Mesodermal cell (in vitro differentiated cells): Measurements from ENCODE around the gene AGO1.

Experiments
- H3K27ac ChIP-seq: 2 replicates; pipeline ENCODE4 v1.7.0; 2013; ENCODE audit warnings: mild to moderate bottlenecking, low read depth, low read length, moderate library complexity; ENCODE audit not compliant: severe bottlenecking
- H3K36me3 ChIP-seq: 2 replicates; pipeline ENCODE4 v1.7.1; 2013; ENCODE audit warnings: mild to moderate bottlenecking, low read length, moderate library complexity; ENCODE audit not compliant: control insufficient read depth, insufficient read depth
- H3K4me1 ChIP-seq: one replicate; pipeline ENCODE4 v1.7.1; 2013; ENCODE audit warnings: mild to moderate bottlenecking, low read length; ENCODE audit not compliant: insufficient read depth, control insufficient read depth, poor library complexity, severe bottlenecking
- H3K4me3 ChIP-seq: 2 replicates; pipeline ENCODE4 v1.7.0; 2013; ENCODE audit warnings: low read length, control low read depth, mild to moderate bottlenecking; ENCODE audit not compliant: insufficient read depth, poor library complexity, severe bottlenecking; ENCODE audit errors: extremely low read depth
- H3K9me3 ChIP-seq: 2 replicates; pipeline ENCODE4 v1.7.1; 2013; ENCODE audit warnings: mild to moderate bottlenecking, low read length, moderate library complexity; ENCODE audit not compliant: control insufficient read depth
- WGBS, 2 experiments: methylation state at CpG; one replicate each; pipeline ENCODE4 v1.1.5; 2013; ENCODE audit warnings: missing lambda C conversion rate in 2 of 2; ENCODE audit not compliant: insufficient coverage in 2 of 2; 5-methylcytosine and 5-hydroxymethylcytosine counted together

The AGO1 gene

DNA sequence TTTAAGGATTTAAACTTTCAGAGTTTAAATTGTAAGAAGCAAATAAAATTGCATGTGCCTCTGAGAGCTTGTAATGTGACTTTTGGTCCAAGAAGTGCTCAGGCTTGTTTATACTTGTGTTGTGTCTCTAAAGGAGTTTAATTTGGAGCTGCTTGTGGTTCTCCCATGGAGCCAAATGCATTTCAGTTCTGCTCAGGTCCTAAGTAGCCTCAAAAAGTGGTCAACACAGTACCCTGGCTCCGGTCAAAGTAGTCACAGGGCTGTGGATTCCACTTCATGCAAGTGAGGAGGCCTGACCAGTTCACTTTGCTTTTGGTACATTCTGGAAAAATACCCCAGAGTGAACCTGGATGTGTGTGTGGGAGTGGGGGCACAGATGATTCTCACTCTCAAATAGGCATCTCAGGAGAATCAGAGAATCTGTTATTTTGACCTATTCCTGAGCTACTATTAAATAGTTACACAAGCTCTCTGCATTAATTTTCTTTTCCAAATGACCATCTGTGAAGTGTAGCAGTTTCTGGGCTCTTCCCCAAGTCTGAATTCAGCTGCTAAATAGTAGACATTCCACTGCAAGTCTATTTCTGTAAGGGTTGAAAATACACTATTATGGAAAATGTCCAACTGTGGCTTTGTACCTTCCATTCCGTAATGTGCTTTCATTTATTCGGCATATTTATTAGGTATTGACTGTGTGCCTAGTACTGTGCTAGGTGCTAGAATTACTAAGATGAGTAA, 31.7 kb upstream of the AGO1 start:
- 100% methylated on average over 3 of the region's 3 CpGs for WGBS, 2 experiments
- Histone ChIP-seq H3K9me3 (no peaks in the 10 kb centered on the region), H3K4me3 (no peak overlapping the region), H3K36me3 (peaks cover 69% of the 10 kb centered on the region), H3K4me1 (no peaks in the 10 kb centered on the region), H3K27ac (no peak overlapping the region)

GRCh38 chr1:35852241-35852640, 30.8 kb upstream of the AGO1 start:
- peaks cover 70% of the 10 kb centered on the region for H3K36me3 ChIP-seq
- WGBS, 2 experiments, result no CpG with 5 or more reads among the region's 2 CpGs
- H3K9me3 ChIP-seq, result no peaks in the 10 kb centered on the region
- no peak overlapping the region for H3K27ac ChIP-seq
- no peaks in the 10 kb centered on the region for H3K4me1 ChIP-seq
- H3K4me3 ChIP-seq, result no peak overlapping the region

DNA sequence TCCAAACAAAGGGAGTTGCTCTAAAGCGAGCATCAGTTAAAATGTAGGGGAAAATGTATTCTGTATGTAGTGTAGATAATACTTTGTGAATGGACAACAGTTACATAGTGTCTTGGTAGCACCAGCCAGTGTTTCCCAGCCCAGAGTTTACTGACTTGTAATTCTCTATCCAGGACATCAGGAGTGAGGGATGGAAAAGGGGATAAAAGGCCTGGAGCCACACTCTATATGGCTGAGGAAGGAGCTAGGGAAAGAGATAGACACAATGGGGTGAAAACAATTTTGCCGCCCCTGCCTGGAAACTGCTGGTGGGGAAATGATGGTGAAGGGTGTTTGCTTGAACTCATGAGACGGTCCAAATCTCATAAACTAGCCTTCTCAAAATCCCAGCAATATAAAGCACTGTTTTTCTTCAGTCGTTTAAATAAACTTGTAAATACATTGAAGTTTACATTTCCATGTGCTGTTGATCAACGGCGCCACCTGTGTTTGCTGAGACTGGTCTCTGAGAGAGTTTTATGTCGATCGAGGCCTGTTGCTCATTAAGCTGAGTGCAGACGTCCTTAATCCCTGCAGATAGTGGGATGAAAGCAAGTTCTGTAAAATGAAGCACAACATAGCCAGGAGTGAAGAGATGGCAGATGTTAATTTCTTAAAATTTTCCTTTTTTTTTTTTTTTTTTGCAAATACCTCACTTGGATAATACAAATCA, 27.9 kb upstream of the AGO1 start:
- H3K4me1 ChIP-seq, result no peaks in the 10 kb centered on the region
- no peak overlapping the region for H3K27ac ChIP-seq
- H3K4me3 ChIP-seq, result no peak overlapping the region
- H3K36me3 ChIP-seq, result peaks cover 53% of the 10 kb centered on the region
- no peaks in the 10 kb centered on the region for H3K9me3 ChIP-seq
- WGBS, 2 experiments, result 77 to 89% methylated on average over 6 of the region's 9 CpGs

GRCh38 chr1:35856964-35857363, 26.0 kb upstream of the AGO1 start:
- WGBS, 2 experiments, result no CpG with 5 or more reads among the region's 1 CpG
- peaks cover 34% of the 10 kb centered on the region for H3K36me3 ChIP-seq
- H3K4me3 ChIP-seq, result no peak overlapping the region
- no peak overlapping the region for H3K27ac ChIP-seq
- H3K9me3 ChIP-seq, result no peaks in the 10 kb centered on the region
- H3K4me1 ChIP-seq, result no peaks in the 10 kb centered on the region

DNA sequence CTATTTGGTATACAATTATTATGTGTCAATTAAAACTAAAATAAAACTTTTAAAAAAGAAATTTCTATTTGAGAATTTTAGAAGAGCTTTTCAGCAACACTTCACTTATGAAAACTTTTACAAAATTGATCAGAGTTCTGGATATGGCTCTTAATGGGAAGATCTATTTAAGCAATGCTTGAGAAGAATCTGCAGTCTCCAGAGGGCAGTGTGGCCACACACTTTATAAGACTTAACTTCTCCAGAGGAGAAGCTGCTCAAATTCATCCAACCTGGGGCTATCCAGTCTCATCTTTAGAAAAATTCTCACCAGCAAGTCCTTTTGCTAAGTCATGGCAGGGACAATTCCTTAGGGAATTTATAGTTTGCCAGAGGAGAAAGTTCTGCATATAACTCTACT, 25.2 kb upstream of the AGO1 start:
- H3K4me3 ChIP-seq, result no peak overlapping the region
- H3K4me1 ChIP-seq, result no peaks in the 10 kb centered on the region
- no peaks in the 10 kb centered on the region for H3K9me3 ChIP-seq
- H3K27ac ChIP-seq, result no peak overlapping the region
- peaks cover 30% of the 10 kb centered on the region for H3K36me3 ChIP-seq

DNA sequence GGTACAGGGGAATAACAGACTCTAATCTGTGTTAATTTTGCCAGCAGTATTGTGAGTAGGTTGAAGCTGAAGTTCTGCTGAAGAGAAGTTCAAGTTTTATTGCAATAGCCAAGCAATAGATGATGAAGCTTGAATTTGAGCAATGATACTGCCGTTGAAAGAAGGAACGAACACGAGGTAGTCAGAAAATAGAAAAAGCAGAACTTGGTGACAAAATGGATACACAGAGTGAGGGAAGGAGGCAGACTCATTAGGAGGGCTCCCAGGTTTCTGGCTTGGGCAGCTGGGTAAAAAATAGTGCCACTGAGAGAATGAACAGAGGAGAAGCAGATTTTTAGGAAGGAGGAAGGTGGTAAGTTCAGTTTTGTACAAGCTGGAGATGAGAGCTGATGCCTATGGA, 22.3 kb upstream of the AGO1 start:
- Histone ChIP-seq H3K4me3 (no peak overlapping the region), H3K9me3 (no peaks in the 10 kb centered on the region), H3K27ac (no peak overlapping the region), H3K36me3 (peaks cover 7% of the 10 kb centered on the region), H3K4me1 (no peaks in the 10 kb centered on the region)
- 97 to 100% methylated on average over 3 of the region's 3 CpGs for WGBS, 2 experiments

DNA sequence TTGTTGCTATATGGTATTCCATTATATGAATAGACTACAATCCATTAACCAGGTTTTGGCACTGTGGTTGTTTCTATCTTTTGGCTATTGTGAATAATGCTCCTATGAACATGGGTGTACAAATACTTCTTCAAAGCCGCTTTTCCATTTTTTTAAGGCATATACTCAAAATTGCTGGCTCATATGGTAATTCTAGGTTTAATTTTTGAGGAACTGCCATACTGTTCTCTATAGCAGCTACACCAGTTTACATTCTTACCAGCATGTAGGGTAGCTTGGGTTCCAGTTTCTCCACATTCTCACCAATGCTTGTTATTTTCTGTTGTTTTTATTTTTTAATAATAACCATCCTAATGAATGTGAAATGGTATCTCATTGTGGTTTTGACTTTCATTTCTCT, 19.9 kb upstream of the AGO1 start:
- H3K4me1 ChIP-seq, result no peaks in the 10 kb centered on the region
- no peaks in the 10 kb centered on the region for H3K36me3 ChIP-seq
- H3K27ac ChIP-seq, result no peak overlapping the region
- no CpG with 5 or more reads among the region's 1 CpG for WGBS, 2 experiments
- H3K9me3 ChIP-seq, result no peaks in the 10 kb centered on the region
- no peak overlapping the region for H3K4me3 ChIP-seq

DNA sequence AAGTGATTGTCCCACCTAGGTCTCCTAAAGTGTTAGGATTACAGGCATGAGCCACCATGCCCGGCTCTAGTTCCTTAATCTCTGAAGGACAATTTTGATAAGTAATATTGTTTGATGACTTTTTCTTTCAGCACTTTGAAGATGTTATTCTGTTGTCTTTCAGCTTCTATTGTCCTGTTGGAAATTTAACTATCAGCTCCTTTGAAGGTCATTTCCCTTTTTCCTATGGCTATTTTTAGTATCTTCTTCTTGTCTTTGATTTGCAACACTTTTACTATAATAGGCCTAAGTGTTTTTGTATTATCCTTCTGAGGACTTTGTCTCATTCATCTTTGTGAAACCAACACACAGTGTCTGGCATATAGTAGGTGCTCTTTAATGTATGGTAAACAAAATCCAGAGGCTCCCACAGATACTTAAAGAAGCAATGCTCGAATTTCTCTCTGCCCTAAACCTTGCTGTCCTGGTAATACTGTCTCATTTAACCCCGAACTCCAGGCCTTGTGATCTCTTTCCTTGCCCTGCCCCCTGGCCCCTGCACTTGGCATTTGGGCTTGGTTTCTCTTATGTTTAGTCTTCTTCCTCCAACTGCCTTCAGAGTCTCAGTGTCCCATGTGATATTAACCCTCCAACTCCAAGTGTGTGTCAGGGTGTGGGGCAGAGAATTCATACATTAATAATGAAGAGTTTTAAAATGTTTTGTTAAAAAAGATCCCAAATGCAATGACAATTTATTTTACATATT, 19.0 kb upstream of the AGO1 start:
- Histone ChIP-seq H3K4me1 (no peaks in the 10 kb centered on the region), H3K4me3 (no peak overlapping the region), H3K9me3 (no peaks in the 10 kb centered on the region), H3K36me3 (no peaks in the 10 kb centered on the region), H3K27ac (no peak overlapping the region)
- WGBS, 2 experiments, result 65 to 80% methylated on average over 1 to 3 of the region's 3 CpGs

DNA sequence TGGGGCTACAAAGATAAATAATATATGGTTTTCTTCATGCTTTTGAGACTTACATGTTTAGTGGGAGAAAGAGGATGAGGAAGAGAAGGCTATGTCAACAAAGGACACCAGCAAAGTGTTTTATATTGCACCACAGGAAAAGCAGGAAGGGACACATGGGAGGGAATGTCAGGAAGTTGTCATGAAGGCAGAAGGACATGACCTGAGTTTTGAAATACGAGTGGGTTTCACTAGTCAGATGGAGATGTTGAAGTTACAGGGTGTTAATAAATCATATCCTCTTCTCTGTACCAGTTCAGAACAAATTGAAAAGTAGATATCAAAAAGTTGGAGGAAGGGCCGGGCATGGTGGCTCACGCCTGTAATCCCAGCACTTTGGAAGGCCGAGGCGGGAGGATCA, 18.2 kb upstream of the AGO1 start:
- H3K9me3 ChIP-seq, result no peaks in the 10 kb centered on the region
- no peak overlapping the region for H3K27ac ChIP-seq
- H3K4me1 ChIP-seq, result no peaks in the 10 kb centered on the region
- no peaks in the 10 kb centered on the region for H3K36me3 ChIP-seq
- WGBS, 2 experiments, result 91 to 100% methylated on average over 4 to 5 of the region's 5 CpGs
- no peak overlapping the region for H3K4me3 ChIP-seq

DNA sequence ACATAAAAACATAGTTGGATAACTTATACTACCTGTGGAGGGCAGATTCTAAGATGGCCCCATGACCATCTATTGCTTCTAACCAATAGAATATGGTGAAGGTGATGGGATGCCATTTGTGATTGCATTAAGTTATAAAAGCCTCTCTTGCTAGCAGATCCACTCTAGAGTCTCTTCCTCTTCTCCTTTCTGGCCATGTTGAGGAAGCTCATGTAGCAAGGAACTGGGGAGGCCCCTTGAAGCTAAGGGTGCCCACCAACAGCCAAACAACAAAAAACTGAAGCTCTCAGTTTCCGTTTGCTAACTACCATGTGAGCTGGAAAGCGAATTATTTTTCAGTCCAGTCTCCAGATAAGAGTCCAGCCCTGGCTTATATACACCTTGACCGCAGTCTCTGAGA, 16.0 kb upstream of the AGO1 start:
- no peaks in the 10 kb centered on the region for H3K4me1 ChIP-seq
- H3K9me3 ChIP-seq, result no peaks in the 10 kb centered on the region
- WGBS, 2 experiments, result 100% methylated on average over 1 of the region's 3 CpGs
- no peak overlapping the region for H3K4me3 ChIP-seq
- H3K36me3 ChIP-seq, result no peaks in the 10 kb centered on the region
- H3K27ac ChIP-seq, result no peak overlapping the region
